Stimulated activated CD4-positive, alpha-beta T cell treated with anti-CD3 and anti-CD28 coated beads, TNF-alpha, amount 100 ng/mL, for 1 hour (primary cell): ENCODE measurements around the gene TNF.
A peak's percentile ranks its signal among the peaks of the same experiment; 100 is the strongest.

Source experiments
- DNase-seq, 3 donors: peaks; one replicate each; pipeline ENCODE4 v3.0.0-alpha.2; 2020; ENCODE audit warnings: low read depth in 3 of 3, low spot score in 1 of 3

Gene TNF

DNA sequence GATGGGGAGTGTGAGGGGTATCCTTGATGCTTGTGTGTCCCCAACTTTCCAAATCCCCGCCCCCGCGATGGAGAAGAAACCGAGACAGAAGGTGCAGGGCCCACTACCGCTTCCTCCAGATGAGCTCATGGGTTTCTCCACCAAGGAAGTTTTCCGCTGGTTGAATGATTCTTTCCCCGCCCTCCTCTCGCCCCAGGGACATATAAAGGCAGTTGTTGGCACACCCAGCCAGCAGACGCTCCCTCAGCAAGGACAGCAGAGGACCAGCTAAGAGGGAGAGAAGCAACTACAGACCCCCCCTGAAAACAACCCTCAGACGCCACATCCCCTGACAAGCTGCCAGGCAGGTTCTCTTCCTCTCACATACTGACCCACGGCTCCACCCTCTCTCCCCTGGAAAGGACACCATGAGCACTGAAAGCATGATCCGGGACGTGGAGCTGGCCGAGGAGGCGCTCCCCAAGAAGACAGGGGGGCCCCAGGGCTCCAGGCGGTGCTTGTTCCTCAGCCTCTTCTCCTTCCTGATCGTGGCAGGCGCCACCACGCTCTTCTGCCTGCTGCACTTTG, at the start of gene TNF:
TNF (plus strand) TSS at position 231 of the 567 bp plus-strand sequence; CDS start at position 408, 177 bp downstream.
- DNase-seq = peak; percentile 66 to 84 (median 75)

DNA sequence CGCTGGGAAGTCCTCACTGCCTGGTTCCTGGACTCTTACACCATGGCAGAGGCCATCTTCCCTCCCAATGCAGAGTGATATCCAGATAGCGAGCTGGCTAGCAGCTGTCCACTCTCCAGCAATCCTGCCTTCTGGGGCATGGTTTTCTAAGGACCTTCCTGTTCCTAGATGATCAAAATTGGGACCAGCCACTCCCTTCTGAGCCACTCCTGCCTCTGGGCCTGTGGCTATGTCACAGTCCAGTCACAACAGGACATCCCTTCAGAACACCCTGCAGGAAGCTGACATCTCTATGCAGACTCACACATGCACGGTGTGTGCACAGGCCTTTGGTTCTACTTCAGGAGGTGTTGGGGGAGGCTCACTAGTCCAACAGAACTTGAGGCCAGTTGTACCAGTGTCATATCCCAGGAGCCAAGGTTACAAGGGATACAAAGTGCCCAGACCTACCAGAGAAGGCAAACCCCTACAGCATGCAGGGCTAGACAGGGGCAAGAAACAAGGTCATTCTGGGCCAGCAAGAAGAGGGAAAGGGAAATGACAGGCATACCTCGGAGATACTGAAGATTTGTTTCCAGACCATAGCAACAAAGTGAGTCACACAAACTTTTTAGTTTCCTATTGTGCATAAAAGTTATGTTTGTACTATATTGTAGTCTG, 49.3 kb upstream of the TNF start:
- no peak for DNase-seq

DNA sequence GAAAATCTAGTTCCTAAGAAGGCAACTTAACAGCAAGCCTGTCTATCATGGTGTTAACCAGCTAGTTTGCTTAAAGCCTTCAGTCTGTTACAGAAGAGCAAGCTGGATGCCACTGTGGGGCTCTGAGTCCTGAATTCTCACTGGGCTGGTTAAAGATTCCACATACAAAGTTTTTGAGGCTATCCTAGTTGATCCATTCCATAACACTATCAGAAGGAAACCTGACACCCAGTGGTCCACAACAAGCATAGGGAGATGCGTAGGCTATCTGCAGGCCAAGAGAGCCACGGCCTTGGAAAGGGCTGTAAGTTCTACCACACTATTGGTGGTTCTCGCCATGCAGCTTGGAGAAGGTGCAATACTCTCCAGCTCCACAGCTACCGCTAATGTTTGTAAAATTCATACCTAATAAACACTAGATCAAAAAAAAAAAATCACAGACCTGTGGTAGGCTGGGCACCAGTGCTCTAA, 47.0 kb upstream of the TNF start:
- no peak for DNase-seq

DNA sequence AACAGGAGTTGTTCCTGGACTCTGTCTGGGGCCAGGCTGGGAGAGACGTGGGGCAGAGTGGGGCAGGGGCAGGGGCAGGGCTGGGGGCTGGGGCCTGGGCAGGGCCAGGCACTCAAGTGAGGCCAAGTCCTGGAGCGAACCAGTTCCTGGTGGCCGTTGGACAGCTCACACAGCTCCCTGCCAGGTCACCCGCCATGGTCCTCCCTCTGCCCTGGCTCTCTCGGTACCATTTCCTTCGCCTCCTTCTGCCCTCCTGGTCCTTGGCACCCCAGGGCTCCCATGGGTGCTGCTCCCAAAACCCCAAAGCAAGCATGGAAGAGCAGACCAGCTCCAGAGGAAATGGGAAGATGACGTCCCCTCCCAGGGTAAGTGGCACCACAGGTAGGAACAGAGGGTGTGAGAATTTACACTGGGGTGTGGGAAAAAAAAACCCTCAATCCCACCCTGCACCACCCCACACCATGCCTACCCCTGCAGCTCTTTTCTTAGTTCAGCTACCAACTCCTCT, 46.5 kb upstream of the TNF start, which contains the start of gene MCCD1:
MCCD1 (plus strand) TSS at position 142 of the 508 bp plus-strand sequence; CDS start at position 195, 53 bp downstream.
- no peak for DNase-seq

- DNase-seq = no peak
These were observed 45.8 kb upstream of the TNF start for GRCh38 chr6:31529329-31530150.

- no peak for DNase-seq
These were observed 44.7 kb upstream of the TNF start for GRCh38 chr6:31530659-31531058.

GRCh38 chr6:31531162-31531561, 44.2 kb upstream of the TNF start:
- DNase-seq = no peak

DNA sequence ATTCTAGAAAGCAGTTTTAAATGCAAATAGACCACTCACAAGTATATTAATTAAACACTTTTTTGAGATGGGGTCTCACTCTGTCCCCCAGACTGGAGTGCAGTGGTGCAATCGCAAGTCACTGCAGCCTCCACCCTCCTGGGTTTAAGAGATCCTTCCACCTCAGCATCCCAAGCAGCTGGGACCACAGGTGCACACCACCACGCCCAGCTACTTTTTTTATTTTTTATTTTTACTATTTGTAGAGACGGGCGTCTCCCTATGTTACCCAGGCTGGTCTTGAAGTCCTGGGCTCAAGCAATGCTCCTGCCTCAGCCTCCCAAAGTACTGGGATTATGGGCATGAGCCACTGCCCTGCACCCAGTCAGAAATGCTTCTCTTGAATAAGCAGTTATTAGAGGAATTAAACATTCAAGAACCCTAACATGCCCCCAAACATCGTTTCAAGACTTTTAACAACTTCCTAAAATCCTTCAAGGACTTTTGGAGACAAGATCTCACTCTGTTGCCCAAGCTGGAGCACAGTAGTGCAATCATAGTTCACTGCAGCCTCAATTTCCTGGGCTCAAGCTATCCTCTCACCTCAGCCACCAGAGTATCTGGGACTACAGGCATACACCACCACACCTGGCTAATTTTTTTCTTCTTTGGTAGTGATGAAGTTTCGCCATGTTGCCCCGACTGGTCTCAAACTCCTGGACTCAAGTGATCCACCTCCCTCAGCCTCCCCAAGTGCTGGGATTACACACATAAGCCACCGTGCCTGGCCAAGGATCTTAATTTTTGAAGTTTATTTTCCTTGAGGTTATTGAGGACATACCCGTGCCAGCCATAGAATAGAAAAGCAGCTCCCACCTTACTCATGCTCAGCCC, 43.4 kb upstream of the TNF start:
- DNase-seq = no peak

DNA sequence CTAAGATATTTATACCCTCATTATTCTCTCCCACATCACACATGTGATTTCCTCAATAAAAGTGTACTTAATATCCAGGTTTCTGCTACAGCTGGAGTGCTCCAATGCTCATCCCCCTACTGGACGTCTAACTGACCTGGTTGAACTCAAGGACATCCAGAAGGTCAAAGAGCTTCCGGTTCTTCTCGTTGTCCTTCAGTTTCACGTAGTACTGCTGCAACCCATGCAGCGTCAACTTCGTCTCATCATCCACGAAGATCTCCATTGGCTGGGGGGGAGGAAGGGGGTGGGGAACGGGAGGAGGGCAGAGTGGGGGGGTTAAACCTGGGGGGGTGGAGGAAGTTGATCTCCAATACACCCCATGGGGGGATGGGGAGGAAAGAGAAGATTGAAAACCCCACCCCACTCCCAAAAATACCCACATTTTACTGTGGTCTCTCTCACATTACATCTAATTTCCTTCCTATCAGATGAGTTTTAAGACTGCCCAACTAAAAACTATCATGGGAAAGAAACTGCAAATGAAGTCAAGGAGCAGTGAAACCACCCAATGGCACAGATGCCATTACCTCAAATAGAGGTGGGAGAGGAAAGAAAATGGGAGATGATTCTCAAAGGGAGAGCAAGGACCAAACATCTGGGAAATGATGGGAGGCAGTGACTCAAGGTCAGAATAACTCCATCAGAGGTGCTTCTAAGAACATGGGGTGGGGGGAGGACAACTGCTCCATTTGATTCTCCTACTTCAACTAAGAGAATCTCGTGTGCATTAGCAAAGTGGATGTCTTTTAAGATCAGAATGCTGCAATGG, 42.5 kb upstream of the TNF start:
- DNase-seq = no peak

DNA sequence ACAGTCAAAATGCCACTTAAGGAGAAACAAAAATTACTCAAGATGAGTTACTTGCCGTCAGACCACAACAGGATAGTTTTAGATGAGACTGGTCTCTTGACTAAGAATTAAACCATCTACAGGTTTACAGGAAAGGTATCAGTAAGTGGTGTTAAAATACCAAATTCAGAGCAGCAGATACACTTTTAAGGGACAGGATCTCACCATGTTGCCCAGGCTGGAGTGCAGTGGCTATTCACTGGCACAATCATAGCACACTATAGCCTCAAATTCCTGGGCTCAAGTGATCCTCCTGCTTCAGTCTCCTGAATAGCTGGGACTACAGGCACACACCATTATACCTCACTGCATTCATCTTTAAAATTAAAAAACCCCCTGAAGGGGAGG, 41.9 kb upstream of the TNF start:
- no peak for DNase-seq

DNA sequence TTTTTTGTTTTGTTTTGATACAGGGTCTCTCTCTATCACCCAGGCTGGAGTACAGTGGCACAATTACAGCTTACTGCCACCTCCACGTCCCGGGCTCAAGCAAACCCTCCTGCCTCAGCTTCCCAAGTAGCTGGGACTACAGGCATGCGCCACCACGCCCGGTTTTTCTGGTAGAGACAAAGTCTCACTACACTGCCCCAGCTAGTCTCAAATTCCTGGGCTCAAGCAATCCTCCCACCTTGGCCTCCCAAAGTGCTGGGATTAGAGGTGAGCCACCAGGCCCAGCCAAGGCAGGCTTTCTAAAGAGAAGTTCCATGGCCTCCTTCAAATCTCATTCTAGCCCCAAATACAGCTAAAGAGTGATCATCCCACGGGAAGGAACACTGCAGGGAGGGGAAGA, 41.4 kb upstream of the TNF start:
- no peak for DNase-seq

GRCh38 chr6:31534521-31535040, 40.8 kb upstream of the TNF start:
- no peak for DNase-seq

GRCh38 chr6:31535538-31536324, 39.6 kb upstream of the TNF start:
- DNase-seq = no peak

GRCh38 chr6:31538805-31539400, 36.5 kb upstream of the TNF start:
- DNase-seq = no peak

DNA sequence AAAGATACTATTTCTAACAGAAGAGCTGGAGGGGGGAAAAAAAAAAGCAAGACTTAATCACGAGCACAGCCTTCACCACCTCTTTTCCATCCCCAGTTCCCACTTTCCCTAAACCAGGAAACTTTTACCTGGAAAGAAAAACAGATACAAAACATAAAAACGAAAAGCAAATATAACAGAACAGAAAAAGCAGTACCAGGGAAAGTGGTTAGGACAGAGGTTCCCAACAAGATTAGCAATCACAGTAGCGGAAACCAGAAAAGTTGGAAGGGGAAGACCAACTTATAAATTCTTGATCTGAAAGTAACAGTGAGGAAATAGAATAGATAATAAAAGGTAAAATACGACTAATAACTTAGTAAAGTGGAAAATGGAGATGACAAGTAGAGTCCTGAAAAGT, 34.7 kb upstream of the TNF start:
- no peak for DNase-seq

GRCh38 chr6:31541059-31541657, 34.2 kb upstream of the TNF start:
- peak in 1 of 3 donors; percentile 37 for DNase-seq

DNA sequence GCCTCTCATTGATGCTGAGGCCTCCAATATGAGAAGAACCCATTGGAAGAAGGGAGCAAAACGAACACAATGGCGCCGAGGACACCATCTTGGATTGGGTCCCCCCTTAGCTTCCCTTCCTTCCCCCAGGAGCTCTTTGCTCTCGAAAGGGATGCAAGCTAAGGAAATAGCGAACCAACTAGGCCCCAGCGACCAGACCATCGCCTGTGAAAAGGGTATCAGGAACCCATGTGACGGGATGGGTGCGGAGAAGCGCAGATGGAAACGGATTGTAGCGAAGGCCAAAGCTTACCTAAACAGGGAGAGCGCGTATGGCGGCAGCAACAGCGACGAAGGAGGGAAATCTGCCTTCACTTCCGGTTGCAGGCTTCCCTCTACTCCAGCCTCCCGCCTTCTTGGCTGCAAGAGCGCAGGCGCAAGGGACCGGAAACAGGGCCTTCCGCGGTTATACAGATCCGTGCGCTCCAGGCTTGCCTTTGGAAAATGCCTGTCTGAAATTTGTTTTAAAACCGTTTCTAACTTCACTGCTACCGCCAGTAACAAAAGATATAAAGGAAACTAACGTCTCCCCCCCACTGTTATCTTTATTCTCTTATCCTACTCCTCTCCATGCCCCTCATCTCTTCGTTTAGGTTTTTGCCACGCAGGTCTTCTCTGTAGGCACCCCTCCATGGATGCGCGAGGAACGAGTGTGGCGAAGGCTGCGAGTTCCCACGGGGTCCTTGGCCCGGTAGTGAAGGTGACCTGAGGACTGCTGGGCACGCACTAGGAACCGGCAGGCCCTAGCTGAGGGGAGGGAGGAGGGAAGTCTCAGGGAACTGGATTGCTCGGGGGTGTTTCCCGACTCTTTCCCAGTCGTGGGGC, 33.5 kb upstream of the TNF start, which contains the start of gene DDX39B:
DDX39B (minus strand) TSS at position 346 of the 864 bp plus-strand sequence. CDS start 1,471 bp downstream, outside the sequence.
- DNase-seq = peak; percentile 80 to 91 (median 86)
